Activated CD8-positive, alpha-beta T cell treated with anti-CD3 and anti-CD28 coated beads for 36 hours (primary cell): ENCODE results near the gene NOVA1. TPM values are rescaled to one million over a fixed set of nuclear protein-coding genes. Genes with fewer than 3 reads are reported as not detected.

Experiments used
- ATAC-seq: fragments of 200-7000 bp; cut with Tn5 transposase; one replicate; pipeline ENCODE4 v1.10.0; 2021; ENCODE audit warnings: mild to moderate bottlenecking, moderate library complexity
- CTCF ChIA-PET: fragments of 350-600 bp; sonication (Branson Sonifier 250); formaldehyde crosslinking; loops from one replicate; lab custom pipeline; 2021; ENCODE audit warnings: antibody characterized with exemption; lab: Charles Lee
- POLR2A ChIA-PET: fragments of 350-600 bp; sonication (Branson Sonifier 250); formaldehyde crosslinking; loops from one replicate; lab custom pipeline; 2021; ENCODE audit warnings: antibody characterized with exemption; lab: Charles Lee
- DNase-seq: peaks from one replicate; pipeline ENCODE4 v3.0.0-alpha.2; 2020
- H3K27ac Mint-ChIP-seq: one replicate; pipeline ENCODE4 v1.8.0; 2021; ENCODE audit warnings: mild to moderate bottlenecking, mixed read lengths
- H3K27me3 Mint-ChIP-seq: one replicate; pipeline ENCODE4 v1.8.0; 2021; ENCODE audit warnings: mixed read lengths
- H3K36me3 Mint-ChIP-seq: one replicate; pipeline ENCODE4 v1.8.0; 2021; ENCODE audit warnings: low read depth, mixed read lengths
- H3K4me1 Mint-ChIP-seq: one replicate; pipeline ENCODE4 v1.8.0; 2021; ENCODE audit warnings: low read depth, mixed read lengths
- H3K4me3 Mint-ChIP-seq: one replicate; pipeline ENCODE4 v1.8.0; 2021; ENCODE audit warnings: mild to moderate bottlenecking, moderate library complexity, mixed read lengths
- H3K9me3 Mint-ChIP-seq: one replicate; pipeline ENCODE4 v1.8.0; 2021; ENCODE audit warnings: mixed read lengths
- intact Hi-C: fragments of 100-400 bp; cut with micrococcal nuclease; formaldehyde crosslinking; loops from one replicate; pipeline ENCODE4 v1.10.0; 2022
- total RNA-seq, 2 experiments: library from RNA; stranded (reverse); gene quantifications; one replicate each; pipeline ENCODE4 v1.2.3, GENCODE V29; 2021
- TF ChIP-seq, protein P1 (sequence below): fragments of 200-600 bp; IDR thresholded peaks from one replicate; pipeline ENCODE4 v1.8.0; 2022; ENCODE audit warnings: antibody characterized with exemption, mild to moderate bottlenecking

The NOVA1 gene
- total RNA-seq, 2 experiments from 2014 or later, result not detected

DNA sequence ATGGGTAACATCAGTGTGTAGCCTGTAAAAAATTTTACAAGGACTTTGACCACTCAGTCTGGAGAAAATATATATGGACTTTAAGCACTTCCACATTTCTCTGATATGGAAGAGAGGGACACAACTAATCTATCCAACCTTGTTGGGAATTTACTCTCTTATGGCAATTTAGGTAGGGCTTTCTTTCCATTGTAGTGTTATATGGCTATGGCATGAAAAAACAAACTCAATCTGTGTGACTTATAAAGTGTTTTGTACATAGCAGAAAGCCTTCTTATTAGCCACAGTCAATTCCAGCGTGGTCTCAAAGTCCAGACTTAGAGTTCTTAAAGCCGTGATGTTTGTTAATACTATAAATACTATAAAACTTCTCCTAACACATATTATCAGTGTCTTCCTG, 98.3 kb downstream of the NOVA1 start:
- no peak for ATAC-seq
- Mint-ChIP-seq H3K4me1 (no peaks in the 10 kb centered on the region), H3K36me3 (no peaks in the 10 kb centered on the region), H3K27ac (no peak overlapping the region), H3K4me3 (no peak overlapping the region), H3K9me3 (peaks cover 14% of the 10 kb centered on the region), H3K27me3 (no peaks in the 10 kb centered on the region)
- no peak for DNase-seq
- ChIA-PET CTCF (no interaction called here), POLR2A (no interaction called here)
- TF ChIP-seq, protein P1, sequence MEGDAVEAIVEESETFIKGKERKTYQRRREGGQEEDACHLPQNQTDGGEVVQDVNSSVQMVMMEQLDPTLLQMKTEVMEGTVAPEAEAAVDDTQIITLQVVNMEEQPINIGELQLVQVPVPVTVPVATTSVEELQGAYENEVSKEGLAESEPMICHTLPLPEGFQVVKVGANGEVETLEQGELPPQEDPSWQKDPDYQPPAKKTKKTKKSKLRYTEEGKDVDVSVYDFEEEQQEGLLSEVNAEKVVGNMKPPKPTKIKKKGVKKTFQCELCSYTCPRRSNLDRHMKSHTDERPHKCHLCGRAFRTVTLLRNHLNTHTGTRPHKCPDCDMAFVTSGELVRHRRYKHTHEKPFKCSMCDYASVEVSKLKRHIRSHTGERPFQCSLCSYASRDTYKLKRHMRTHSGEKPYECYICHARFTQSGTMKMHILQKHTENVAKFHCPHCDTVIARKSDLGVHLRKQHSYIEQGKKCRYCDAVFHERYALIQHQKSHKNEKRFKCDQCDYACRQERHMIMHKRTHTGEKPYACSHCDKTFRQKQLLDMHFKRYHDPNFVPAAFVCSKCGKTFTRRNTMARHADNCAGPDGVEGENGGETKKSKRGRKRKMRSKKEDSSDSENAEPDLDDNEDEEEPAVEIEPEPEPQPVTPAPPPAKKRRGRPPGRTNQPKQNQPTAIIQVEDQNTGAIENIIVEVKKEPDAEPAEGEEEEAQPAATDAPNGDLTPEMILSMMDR, result no peak
- intact Hi-C loops, result no loop called here

DNA sequence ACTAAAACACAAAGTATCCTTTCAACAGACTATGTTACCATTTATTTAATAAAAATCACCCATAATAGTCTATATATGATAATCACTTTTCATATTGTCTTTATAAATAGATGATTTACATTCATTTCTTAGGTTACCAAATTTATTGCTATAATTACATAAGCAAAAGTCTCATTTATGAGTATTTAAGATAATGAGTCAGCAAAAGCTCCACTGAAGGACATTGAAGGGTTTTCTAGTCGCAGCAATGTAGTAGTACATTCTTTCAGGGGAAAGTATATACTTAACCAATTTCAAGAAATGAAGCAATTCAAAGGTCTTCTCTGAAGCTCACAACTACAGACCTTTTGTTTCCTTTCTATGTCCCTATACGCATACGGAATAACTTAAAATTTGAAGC, 110.9 kb downstream of the NOVA1 start:
- TF ChIP-seq, protein P1, result no peak
- no peaks in the 10 kb centered on the region for H3K27me3 Mint-ChIP-seq
- H3K4me3 Mint-ChIP-seq, result no peak overlapping the region
- ATAC-seq, result no peak
- no peak for DNase-seq
- peaks cover 13% of the 10 kb centered on the region for H3K9me3 Mint-ChIP-seq
- no peak overlapping the region for H3K27ac Mint-ChIP-seq
- no peaks in the 10 kb centered on the region for H3K4me1 Mint-ChIP-seq
- ChIA-PET POLR2A (no interaction called here), CTCF (no interaction called here)
- H3K36me3 Mint-ChIP-seq, result no peaks in the 10 kb centered on the region
- intact Hi-C loops, result no loop called here

DNA sequence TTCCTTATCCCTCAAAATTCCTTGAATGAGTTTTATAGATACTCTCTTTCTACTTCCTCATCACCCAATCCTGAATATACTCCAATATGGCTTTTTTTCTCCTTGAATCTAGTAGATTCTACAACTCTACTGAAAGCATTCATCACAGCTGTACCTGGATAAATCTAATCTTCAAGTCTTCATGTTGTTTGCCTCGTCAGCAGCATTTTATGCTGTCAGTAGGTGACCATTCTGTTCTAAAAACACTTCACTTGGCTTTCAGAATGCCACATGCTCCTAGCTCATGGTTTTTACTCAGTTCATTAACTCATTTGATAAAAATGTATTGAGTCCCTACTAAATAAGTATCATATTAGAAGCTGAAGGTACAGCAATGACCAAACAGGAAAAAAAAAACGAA, 113.3 kb downstream of the NOVA1 start:
- H3K4me1 Mint-ChIP-seq, result no peaks in the 10 kb centered on the region
- H3K36me3 Mint-ChIP-seq, result no peaks in the 10 kb centered on the region
- ATAC-seq (no peak), DNase-seq (no peak)
- intact Hi-C loops, result no loop called here
- peaks cover 8% of the 10 kb centered on the region for H3K9me3 Mint-ChIP-seq
- no peaks in the 10 kb centered on the region for H3K27me3 Mint-ChIP-seq
- H3K27ac Mint-ChIP-seq, result no peak overlapping the region
- TF ChIP-seq, protein P1, result no peak
- no peak overlapping the region for H3K4me3 Mint-ChIP-seq
- ChIA-PET POLR2A (no interaction called here), CTCF (no interaction called here)

DNA sequence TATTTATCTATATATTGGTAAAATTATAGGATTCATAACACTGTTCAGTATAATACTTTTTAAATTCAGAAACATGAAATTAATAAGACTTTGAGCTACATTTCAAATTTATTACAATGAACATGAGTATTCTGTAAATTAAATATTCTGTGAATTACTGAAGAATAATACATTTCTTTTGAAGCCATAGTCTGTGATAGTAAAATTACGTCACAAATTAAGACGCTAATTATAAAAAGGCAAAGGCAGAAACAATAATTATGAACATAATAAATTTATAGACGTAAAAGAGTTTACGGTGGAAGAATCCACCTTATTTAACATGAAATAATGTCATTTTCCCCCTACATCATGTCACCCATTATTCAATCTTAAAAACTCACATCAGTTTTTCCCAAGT, 118.9 kb downstream of the NOVA1 start:
- Mint-ChIP-seq H3K9me3 (peaks cover 6% of the 10 kb centered on the region), H3K27me3 (no peaks in the 10 kb centered on the region), H3K27ac (no peak overlapping the region), H3K36me3 (no peaks in the 10 kb centered on the region), H3K4me3 (no peak overlapping the region), H3K4me1 (no peaks in the 10 kb centered on the region)
- no peak for ATAC-seq
- TF ChIP-seq, protein P1, result no peak
- DNase-seq, result no peak
- intact Hi-C loops, result no loop called here
- ChIA-PET POLR2A (no interaction called here), CTCF (no interaction called here)

DNA sequence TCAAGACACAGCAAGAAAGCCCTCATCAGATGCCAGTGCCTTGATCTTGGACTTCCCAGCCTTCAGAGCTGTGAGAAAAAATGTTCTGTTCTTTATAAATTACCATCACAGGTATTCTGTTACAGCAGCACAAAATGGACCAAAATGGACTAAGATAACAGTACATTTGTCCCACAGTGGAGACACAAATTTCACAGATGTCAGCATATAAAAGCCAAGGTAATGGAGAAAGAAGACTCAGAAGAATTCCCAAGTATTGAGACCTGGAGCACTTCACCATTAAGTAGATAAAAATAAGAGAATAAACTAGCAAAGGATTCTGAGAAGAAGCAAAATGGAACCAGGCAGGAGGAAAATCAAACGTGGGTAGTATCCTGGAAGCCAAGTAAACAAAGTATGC, 131.0 kb downstream of the NOVA1 start:
- Mint-ChIP-seq H3K9me3 (peaks cover 18% of the 10 kb centered on the region), H3K27ac (no peak overlapping the region), H3K36me3 (no peaks in the 10 kb centered on the region), H3K27me3 (no peaks in the 10 kb centered on the region), H3K4me1 (no peaks in the 10 kb centered on the region), H3K4me3 (no peak overlapping the region)
- intact Hi-C loops, result no loop called here
- ChIA-PET CTCF (no interaction called here), POLR2A (no interaction called here)
- TF ChIP-seq, protein P1, result no peak
- no peak for ATAC-seq
- no peak for DNase-seq
